ENCODE data around the gene COL7A1.

COL7A1 gene

GRCh38 chr3:48595526-48596121 lies 495 bp upstream of the COL7A1 start:
- H3K4me3 ChIP-seq (ENCODE audit: low read length, poor library complexity, severe bottlenecking), result no peak overlapping the region
- peaks cover 25% of the 10 kb centered on the region; the same call in 1 of the 2 replicates for H3K36me3 ChIP-seq (ENCODE audit: insufficient read depth, low read length)
- no peak overlapping the region for H3K4me2 ChIP-seq (ENCODE audit: low read depth, low read length, poor library complexity, severe bottlenecking)

GRCh38 chr3:48594417-48595049 lies 596 bp downstream of the COL7A1 start:
- no peak overlapping the region for H3K9ac ChIP-seq (ENCODE audit: low read depth, low read length, poor library complexity, severe bottlenecking)
- no peaks in the 10 kb centered on the region for H3K9me3 ChIP-seq (ENCODE audit: insufficient read depth, low read depth, low read length)
- H2AFZ ChIP-seq (ENCODE audit: low read length), result no peak overlapping the region
- H4K20me1 ChIP-seq (ENCODE audit: insufficient read depth, low read length, poor library complexity, severe bottlenecking), result no peaks in the 10 kb centered on the region
- no peaks in the 10 kb centered on the region for H3F3A ChIP-seq (ENCODE audit: low read depth)
- no peak for TF ChIP-seq CTCF (conservative IDR thresholded peaks at IDR 0.05; ENCODE audit: low read length)
- TF ChIP-seq EZH2phosphoT487 (IDR thresholded peaks at IDR 0.05; ENCODE audit: borderline replicate concordance), result no peak
- peaks cover 14% of the 10 kb centered on the region; the same call in 1 of the 2 replicates for H3K36me3 ChIP-seq (ENCODE audit: insufficient read depth, low read length)
- H3K9me2 ChIP-seq (replicated peaks; ENCODE audit: low read depth, low read length), result no peaks in the 10 kb centered on the region
- no peak overlapping the region for H3K4me3 ChIP-seq (ENCODE audit: low read length, poor library complexity, severe bottlenecking)
- no peaks in the 10 kb centered on the region for H3K4me1 ChIP-seq (ENCODE audit: insufficient read depth, low read length, poor library complexity, severe bottlenecking)
- no peaks in the 10 kb centered on the region for H3K27me3 ChIP-seq (ENCODE audit: insufficient read depth, low read length, poor library complexity, severe bottlenecking)
- no peak overlapping the region for H3K4me2 ChIP-seq (ENCODE audit: low read depth, low read length, poor library complexity, severe bottlenecking)
- H3K79me2 ChIP-seq (ENCODE audit: insufficient read depth, low read length), result no peaks in the 10 kb centered on the region

More at GRCh38 chr3:48595526-48596121, 495 bp upstream of the COL7A1 start:
- Histone ChIP-seq H3K4me1 (ENCODE audit: insufficient read depth, low read length, poor library complexity, severe bottlenecking) (no peaks in the 10 kb centered on the region), H3K9ac (ENCODE audit: low read depth, low read length, poor library complexity, severe bottlenecking) (no peak overlapping the region), H3K79me2 (ENCODE audit: insufficient read depth, low read length) (no peaks in the 10 kb centered on the region), H3K27me3 (ENCODE audit: insufficient read depth, low read length, poor library complexity, severe bottlenecking) (no peaks in the 10 kb centered on the region), H2AFZ (ENCODE audit: low read length) (no peak overlapping the region), H3K9me3 (ENCODE audit: insufficient read depth, low read depth, low read length) (no peaks in the 10 kb centered on the region), H3K9me2 (replicated peaks; ENCODE audit: low read depth, low read length) (no peaks in the 10 kb centered on the region), H3F3A (ENCODE audit: low read depth) (no peaks in the 10 kb centered on the region), H4K20me1 (ENCODE audit: insufficient read depth, low read length, poor library complexity, severe bottlenecking) (no peaks in the 10 kb centered on the region)
- no peak for TF ChIP-seq CTCF (conservative IDR thresholded peaks at IDR 0.05; ENCODE audit: low read length)
- no peak for TF ChIP-seq EZH2phosphoT487 (IDR thresholded peaks at IDR 0.05; ENCODE audit: borderline replicate concordance)

GRCh38 chr3:48593337-48593736 lies 1.8 kb downstream of the COL7A1 start:
- H3K36me3 ChIP-seq (ENCODE audit: insufficient read depth, low read length), result peaks cover 4% of the 10 kb centered on the region; the same call in 1 of the 2 replicates
- H3K9me3 ChIP-seq (ENCODE audit: insufficient read depth, low read depth, low read length), result no peaks in the 10 kb centered on the region
- no peak overlapping the region for H3K4me3 ChIP-seq (ENCODE audit: low read length, poor library complexity, severe bottlenecking)
- H3K4me1 ChIP-seq (ENCODE audit: insufficient read depth, low read length, poor library complexity, severe bottlenecking), result no peaks in the 10 kb centered on the region
- no peak overlapping the region for H3K4me2 ChIP-seq (ENCODE audit: low read depth, low read length, poor library complexity, severe bottlenecking)
- H2AFZ ChIP-seq (ENCODE audit: low read length), result no peak overlapping the region
- H3K9me2 ChIP-seq (replicated peaks; ENCODE audit: low read depth, low read length), result no peaks in the 10 kb centered on the region
- no peaks in the 10 kb centered on the region for H4K20me1 ChIP-seq (ENCODE audit: insufficient read depth, low read length, poor library complexity, severe bottlenecking)
- no peaks in the 10 kb centered on the region for H3K79me2 ChIP-seq (ENCODE audit: insufficient read depth, low read length)
- no peaks in the 10 kb centered on the region for H3K27me3 ChIP-seq (ENCODE audit: insufficient read depth, low read length, poor library complexity, severe bottlenecking)
- no peaks in the 10 kb centered on the region for H3F3A ChIP-seq (ENCODE audit: low read depth)
- no peak overlapping the region for H3K9ac ChIP-seq (ENCODE audit: low read depth, low read length, poor library complexity, severe bottlenecking)
- no peak for TF ChIP-seq EZH2phosphoT487 (IDR thresholded peaks at IDR 0.05; ENCODE audit: borderline replicate concordance)
- no peak for TF ChIP-seq CTCF (conservative IDR thresholded peaks at IDR 0.05; ENCODE audit: low read length)
